ENCODE data around the gene ZNF398.

DNA sequence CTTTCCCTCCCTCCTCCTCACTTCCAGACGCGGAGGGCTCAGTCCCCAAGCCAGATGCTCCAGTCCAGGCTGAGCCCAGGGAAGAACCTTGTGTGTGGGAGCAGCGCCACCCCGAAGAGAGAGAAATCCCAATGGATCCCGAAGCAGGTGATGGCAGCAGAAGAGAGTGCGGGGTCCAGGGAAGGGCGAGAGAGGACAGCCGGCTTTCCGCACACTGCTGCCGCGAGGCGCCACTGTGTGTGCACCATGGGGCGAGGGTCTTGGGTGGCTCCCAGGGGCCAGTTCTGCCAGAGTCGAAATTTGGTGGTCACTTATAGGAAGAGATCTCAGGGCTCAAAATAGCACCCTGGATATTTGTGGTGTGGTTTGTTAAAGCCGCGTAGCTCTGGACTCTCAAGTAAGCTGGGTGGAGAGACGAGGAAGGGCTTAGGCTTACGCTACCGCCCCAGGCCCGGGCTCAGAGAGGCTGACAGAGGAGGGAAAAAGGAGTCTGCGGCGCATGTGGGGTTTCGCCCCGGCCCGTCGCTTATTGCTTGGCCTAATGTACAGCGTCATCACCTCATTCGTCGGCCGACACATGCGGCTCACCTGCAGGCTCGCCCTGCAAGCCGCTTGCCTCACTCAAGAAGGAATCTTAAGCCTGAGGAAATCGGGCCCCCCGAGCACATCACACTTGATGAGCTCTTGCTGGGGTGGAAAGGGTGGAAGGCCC is 60.2 kb downstream of the ZNF398 start:
- TF ChIP-seq, protein P1, sequence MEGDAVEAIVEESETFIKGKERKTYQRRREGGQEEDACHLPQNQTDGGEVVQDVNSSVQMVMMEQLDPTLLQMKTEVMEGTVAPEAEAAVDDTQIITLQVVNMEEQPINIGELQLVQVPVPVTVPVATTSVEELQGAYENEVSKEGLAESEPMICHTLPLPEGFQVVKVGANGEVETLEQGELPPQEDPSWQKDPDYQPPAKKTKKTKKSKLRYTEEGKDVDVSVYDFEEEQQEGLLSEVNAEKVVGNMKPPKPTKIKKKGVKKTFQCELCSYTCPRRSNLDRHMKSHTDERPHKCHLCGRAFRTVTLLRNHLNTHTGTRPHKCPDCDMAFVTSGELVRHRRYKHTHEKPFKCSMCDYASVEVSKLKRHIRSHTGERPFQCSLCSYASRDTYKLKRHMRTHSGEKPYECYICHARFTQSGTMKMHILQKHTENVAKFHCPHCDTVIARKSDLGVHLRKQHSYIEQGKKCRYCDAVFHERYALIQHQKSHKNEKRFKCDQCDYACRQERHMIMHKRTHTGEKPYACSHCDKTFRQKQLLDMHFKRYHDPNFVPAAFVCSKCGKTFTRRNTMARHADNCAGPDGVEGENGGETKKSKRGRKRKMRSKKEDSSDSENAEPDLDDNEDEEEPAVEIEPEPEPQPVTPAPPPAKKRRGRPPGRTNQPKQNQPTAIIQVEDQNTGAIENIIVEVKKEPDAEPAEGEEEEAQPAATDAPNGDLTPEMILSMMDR (IDR thresholded peaks at IDR 0.05; ENCODE audit: low read depth, low read length): no peak
- TF ChIP-seq POLR2A (IDR thresholded peaks at IDR 0.05; ENCODE audit: extremely low read depth, insufficient read length) (no peak), MAX (IDR thresholded peaks at IDR 0.05; ENCODE audit: low read depth, low read length) (no peak)

Measured in NB4 (cell line).